AG04450 (cell line): ENCODE measurements around the gene WDR11. TPM values are rescaled to one million over a fixed set of nuclear protein-coding genes. Genes with fewer than 3 reads are reported as not detected.

Experiments used
- CTCF ChIA-PET: fragments of 300-600, 350-600 bp; formaldehyde crosslinking; extraction: SDS; loops from one replicate; lab custom pipeline; 2022; ENCODE audit warnings: antibody characterized with exemption, inconsistent platforms; lab: Charles Lee
- POLR2A ChIA-PET: fragments of 350-600 bp; formaldehyde crosslinking; extraction: SDS; loops from one replicate; lab custom pipeline; 2021; ENCODE audit warnings: antibody characterized with exemption, inconsistent platforms; lab: Yijun Ruan, JAX
- DNase-seq: peaks from one replicate; pipeline ENCODE4 v3.0.0-alpha.2; 2011; ENCODE audit warnings: low read depth, low spot score
- H3K27ac ChIP-seq: one replicate; pipeline ENCODE4 v1.5.1; 2012; ENCODE audit warnings: low read depth, low read length, control low read depth
- H3K27me3 ChIP-seq: one replicate; pipeline ENCODE4 v1.6.0; 2012; ENCODE audit warnings: low read length; ENCODE audit not compliant: control insufficient read depth, insufficient read depth
- H3K4me3 ChIP-seq: 2 replicates; pipeline ENCODE4 v1.5.1; 2011; ENCODE audit warnings: mild to moderate bottlenecking, low read depth, low read length, control low read depth
- H3K9me3 ChIP-seq: 2 replicates; pipeline ENCODE4 v1.5.1; 2012; ENCODE audit warnings: low read length; ENCODE audit not compliant: control insufficient read depth, insufficient read depth
- polyA plus RNA-seq: library from polyadenylated mRNA; depleted of rRNA; stranded (reverse); fragments of >200 nt; gene quantifications from 2 replicates; pipeline ENCODE4 v1.2.3, GENCODE V29; 2011
- TF ChIP-seq, protein P1 (sequence below): IDR thresholded peaks from 2 replicates; pipeline ENCODE4 v1.5.1; 2011; ENCODE audit warnings: low read depth, low read length, control low read depth, inconsistent platforms

The WDR11 gene
- polyA plus RNA-seq, 1 experiment: 86.3 TPM

DNA sequence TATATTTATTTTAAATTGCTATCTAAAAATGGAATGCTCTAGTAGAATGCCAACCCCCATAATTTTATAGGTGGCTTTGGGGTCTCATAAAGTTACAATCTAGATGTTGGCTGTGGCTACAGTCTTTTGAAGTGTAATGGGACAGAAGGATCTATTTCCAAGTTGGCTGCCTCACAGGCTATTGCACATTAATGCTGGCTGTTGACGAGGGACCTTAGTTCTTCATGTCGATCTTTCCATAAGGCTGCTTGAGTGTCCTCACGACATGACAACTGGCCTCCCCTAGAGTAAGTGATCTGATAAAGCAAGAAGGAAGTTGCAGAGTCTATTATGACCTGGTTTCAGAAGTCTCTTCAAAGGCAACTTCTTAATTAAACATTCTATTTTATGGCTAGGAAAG, 36.3 kb downstream of the WDR11 start:
- no peaks in the 10 kb centered on the region for H3K9me3 ChIP-seq

DNA sequence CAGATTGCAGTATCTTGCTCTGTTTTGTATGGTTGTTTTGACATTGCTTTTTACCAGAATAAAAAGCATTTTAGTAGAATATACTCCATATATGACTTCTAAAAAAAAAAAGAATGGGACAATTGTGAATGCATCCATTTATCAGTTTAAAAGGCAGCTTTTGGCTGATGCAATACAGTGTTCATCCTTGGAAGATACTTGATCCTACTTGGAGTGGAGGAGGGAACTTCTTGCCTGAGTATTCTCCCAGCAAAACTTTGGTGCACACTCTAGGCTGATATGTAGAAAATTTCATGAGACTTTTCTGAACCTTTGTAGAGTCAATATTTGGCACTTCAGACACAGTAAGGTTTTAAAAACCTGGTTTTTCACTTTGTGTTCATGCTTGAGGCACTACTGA, 40.2 kb downstream of the WDR11 start:
- CTCF ChIA-PET: no interaction called here
- POLR2A ChIA-PET: no interaction called here
- Histone ChIP-seq H3K27ac (no peak overlapping the region), H3K4me3 (no peak overlapping the region), H3K9me3 (no peaks in the 10 kb centered on the region), H3K27me3 (no peaks in the 10 kb centered on the region)
- DNase-seq: no peak
- TF ChIP-seq, protein P1, sequence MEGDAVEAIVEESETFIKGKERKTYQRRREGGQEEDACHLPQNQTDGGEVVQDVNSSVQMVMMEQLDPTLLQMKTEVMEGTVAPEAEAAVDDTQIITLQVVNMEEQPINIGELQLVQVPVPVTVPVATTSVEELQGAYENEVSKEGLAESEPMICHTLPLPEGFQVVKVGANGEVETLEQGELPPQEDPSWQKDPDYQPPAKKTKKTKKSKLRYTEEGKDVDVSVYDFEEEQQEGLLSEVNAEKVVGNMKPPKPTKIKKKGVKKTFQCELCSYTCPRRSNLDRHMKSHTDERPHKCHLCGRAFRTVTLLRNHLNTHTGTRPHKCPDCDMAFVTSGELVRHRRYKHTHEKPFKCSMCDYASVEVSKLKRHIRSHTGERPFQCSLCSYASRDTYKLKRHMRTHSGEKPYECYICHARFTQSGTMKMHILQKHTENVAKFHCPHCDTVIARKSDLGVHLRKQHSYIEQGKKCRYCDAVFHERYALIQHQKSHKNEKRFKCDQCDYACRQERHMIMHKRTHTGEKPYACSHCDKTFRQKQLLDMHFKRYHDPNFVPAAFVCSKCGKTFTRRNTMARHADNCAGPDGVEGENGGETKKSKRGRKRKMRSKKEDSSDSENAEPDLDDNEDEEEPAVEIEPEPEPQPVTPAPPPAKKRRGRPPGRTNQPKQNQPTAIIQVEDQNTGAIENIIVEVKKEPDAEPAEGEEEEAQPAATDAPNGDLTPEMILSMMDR: no peak

More for the DNA sequence above, 36.3 kb downstream of the WDR11 start:
- CTCF ChIA-PET: no interaction called here
- no peak for DNase-seq
- H3K4me3 ChIP-seq: no peak overlapping the region
- no peaks in the 10 kb centered on the region for H3K27me3 ChIP-seq
- POLR2A ChIA-PET: no interaction called here
- TF ChIP-seq, protein P1: no peak
- H3K27ac ChIP-seq: no peak overlapping the region

DNA sequence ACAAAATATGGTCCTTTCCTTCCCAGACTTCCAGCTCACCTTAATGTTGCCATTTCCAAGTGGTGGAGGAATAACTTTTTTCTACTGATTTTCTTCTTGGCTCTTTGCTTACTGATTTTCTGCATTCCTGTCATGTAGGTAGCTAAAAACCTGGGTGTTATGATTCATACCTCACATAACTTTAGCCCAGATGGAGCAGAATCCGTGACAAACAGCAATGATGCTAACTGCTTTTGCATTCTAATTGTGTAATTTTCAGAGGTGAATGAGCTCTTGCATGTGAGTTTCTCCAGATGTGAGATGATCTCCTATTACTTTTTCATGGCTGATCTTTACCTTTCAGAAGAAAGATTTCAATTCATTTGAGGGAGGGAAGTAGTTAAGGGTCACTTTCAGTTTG, 43.4 kb downstream of the WDR11 start:
- TF ChIP-seq, protein P1: no peak

DNA sequence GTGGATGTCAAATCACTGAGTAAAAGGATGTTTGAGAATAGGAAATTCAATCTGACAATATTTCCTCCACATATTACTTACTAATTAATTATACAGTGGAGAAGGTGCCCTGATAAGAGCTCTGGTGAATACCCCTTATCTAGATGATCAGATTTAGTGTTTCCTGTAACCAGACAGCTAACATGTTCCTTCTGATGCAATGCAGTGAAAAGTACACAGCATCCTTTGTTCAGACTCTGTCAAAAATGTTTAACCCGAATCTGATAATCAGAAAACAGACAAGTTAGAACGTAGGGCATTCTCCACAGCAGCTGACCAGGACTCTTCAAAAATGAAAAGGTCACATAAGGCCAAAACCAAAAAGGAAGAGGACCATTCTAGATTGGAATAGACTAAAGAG, 46.2 kb downstream of the WDR11 start:
- no peak for DNase-seq
- TF ChIP-seq, protein P1: no peak
- H3K27ac ChIP-seq: no peak overlapping the region
- H3K9me3 ChIP-seq: no peaks in the 10 kb centered on the region
- no peak overlapping the region for H3K4me3 ChIP-seq
- H3K27me3 ChIP-seq: no peaks in the 10 kb centered on the region
- ChIA-PET CTCF (interaction anchor here (1.7 kb wide), 1 partner anchor 52 kb away, joined by 5 read pairs; no protein-coding TSS in a partner anchor), POLR2A (no interaction called here)

More for the DNA sequence above, 43.4 kb downstream of the WDR11 start:
- no peaks in the 10 kb centered on the region for H3K9me3 ChIP-seq
- DNase-seq: no peak
- H3K27ac ChIP-seq: no peak overlapping the region
- H3K27me3 ChIP-seq: no peaks in the 10 kb centered on the region
- H3K4me3 ChIP-seq: no peak overlapping the region
- POLR2A ChIA-PET: no interaction called here
- CTCF ChIA-PET: no interaction called here

DNA sequence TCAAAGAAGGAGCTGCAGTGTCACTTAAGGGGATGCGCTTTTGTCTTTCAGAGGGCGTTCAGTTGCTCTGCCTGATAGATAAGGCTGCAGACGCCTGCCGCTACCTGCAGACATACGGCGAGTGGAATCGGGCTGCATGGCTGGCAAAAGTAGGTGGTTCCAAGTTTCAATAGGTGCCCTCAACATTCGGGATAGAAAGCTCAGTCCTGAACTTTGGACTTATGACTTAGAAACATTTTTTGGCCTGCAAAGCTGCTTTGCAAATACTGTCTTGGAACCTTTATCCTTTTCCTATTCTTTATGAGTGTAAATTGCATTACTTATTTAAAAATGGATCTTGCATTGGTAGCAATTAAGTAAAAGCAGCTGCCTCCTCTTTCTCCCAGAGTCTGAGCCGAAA, 54.1 kb downstream of the WDR11 start:
- Histone ChIP-seq H3K27ac (no peak overlapping the region), H3K27me3 (no peaks in the 10 kb centered on the region), H3K9me3 (peaks cover 7% of the 10 kb centered on the region; the same call in 1 of the 2 replicates), H3K4me3 (no peak overlapping the region)
- TF ChIP-seq, protein P1: no peak
- ChIA-PET CTCF (no interaction called here), POLR2A (no interaction called here)
- no peak for DNase-seq
